ENCODE measurements around the gene ARG2. TPM values are rescaled to one million over a fixed set of nuclear protein-coding genes. Genes with fewer than 3 reads are reported as not detected.

Gene ARG2
- total RNA-seq, 1 experiment from 2014 or later = 7.0 TPM

DNA sequence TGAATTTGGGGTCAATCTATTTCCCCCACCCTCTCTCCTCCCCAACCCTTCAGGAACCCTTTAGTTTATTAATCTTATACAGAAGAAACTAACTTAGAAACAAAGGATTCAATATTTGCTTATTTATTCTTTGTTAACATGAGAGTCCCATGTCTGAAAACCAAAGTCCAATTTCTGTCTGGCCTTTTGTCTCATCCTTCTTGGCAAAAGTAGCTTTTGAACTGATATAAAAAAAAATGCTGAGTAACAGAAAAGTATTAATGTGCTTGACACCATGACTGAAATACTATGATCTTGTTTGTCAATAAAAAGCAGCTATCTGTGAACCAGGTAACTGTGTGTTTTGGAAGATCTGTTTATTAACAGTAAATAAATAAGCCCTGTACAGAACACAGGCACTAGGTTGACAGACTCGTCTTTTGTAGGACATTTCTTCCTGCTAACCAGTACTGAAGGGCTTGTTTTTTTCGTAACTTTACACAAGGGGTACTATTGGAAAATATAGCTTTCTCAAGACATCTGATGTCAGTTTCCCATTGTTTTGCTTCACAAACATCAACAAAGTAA, 30.4 kb upstream of the ARG2 start:
- RAD21 ChIA-PET (ENCODE audit: low non-redundant PET in 1 of 2, low total read pairs in 2 of 2, uncharacterized antibody in 2 of 2, unreplicated experiment in 2 of 2) = interaction anchor here in 1 of 2 experiments (0.7 kb wide), 1 partner anchor 76 kb away, joined by 3 read pairs; no protein-coding TSS in a partner anchor
- H3K36me3 ChIP-seq (ENCODE audit: control insufficient read depth in 1 of 2, insufficient read depth in 2 of 2, low read length in 2 of 2) = peaks cover 17 to 21% of the 10 kb centered on the region in 2 experiments
- H3K9me3 ChIP-seq (ENCODE audit: control insufficient read depth in 1 of 2, insufficient read depth in 1 of 2, low read depth in 1 of 2, low read length in 2 of 2) = no peaks in the 10 kb centered on the region
- H4K20me1 ChIP-seq (ENCODE audit: insufficient read depth) = no peaks in the 10 kb centered on the region
- no peak for DNase-seq (ENCODE audit: low read depth, low spot score)
- no peak overlapping the region for H3K4me2 ChIP-seq (ENCODE audit: low read length)
- H3K4me3 ChIP-seq (replicated peaks in 1 of 2; ENCODE audit: low read depth in 1 of 2, low read length in 2 of 2) = no peak overlapping the region
- TF ChIP-seq, protein P1, sequence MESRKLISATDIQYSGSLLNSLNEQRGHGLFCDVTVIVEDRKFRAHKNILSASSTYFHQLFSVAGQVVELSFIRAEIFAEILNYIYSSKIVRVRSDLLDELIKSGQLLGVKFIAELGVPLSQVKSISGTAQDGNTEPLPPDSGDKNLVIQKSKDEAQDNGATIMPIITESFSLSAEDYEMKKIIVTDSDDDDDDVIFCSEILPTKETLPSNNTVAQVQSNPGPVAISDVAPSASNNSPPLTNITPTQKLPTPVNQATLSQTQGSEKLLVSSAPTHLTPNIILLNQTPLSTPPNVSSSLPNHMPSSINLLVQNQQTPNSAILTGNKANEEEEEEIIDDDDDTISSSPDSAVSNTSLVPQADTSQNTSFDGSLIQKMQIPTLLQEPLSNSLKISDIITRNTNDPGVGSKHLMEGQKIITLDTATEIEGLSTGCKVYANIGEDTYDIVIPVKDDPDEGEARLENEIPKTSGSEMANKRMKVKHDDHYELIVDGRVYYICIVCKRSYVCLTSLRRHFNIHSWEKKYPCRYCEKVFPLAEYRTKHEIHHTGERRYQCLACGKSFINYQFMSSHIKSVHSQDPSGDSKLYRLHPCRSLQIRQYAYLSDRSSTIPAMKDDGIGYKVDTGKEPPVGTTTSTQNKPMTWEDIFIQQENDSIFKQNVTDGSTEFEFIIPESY (IDR thresholded peaks at IDR 0.05; ENCODE audit: extremely low read depth, insufficient replicate concordance, low read length) = no peak
- TF ChIP-seq, protein P2, sequence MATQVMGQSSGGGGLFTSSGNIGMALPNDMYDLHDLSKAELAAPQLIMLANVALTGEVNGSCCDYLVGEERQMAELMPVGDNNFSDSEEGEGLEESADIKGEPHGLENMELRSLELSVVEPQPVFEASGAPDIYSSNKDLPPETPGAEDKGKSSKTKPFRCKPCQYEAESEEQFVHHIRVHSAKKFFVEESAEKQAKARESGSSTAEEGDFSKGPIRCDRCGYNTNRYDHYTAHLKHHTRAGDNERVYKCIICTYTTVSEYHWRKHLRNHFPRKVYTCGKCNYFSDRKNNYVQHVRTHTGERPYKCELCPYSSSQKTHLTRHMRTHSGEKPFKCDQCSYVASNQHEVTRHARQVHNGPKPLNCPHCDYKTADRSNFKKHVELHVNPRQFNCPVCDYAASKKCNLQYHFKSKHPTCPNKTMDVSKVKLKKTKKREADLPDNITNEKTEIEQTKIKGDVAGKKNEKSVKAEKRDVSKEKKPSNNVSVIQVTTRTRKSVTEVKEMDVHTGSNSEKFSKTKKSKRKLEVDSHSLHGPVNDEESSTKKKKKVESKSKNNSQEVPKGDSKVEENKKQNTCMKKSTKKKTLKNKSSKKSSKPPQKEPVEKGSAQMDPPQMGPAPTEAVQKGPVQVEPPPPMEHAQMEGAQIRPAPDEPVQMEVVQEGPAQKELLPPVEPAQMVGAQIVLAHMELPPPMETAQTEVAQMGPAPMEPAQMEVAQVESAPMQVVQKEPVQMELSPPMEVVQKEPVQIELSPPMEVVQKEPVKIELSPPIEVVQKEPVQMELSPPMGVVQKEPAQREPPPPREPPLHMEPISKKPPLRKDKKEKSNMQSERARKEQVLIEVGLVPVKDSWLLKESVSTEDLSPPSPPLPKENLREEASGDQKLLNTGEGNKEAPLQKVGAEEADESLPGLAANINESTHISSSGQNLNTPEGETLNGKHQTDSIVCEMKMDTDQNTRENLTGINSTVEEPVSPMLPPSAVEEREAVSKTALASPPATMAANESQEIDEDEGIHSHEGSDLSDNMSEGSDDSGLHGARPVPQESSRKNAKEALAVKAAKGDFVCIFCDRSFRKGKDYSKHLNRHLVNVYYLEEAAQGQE (IDR thresholded peaks at IDR 0.05; ENCODE audit: low read depth) = no peak
- TF ChIP-seq EGR1 (IDR thresholded peaks at IDR 0.05; ENCODE audit: low read depth) (no peak), SIN3A (IDR thresholded peaks at IDR 0.05; ENCODE audit: low read depth) (no peak), ZFX (IDR thresholded peaks at IDR 0.05) (no peak), EZH2 (IDR thresholded peaks at IDR 0.05) (no peak), SP1 (IDR thresholded peaks at IDR 0.05; ENCODE audit: low read depth) (no peak), CEBPB (IDR thresholded peaks at IDR 0.05; ENCODE audit: low read depth) (no peak), YY1 (IDR thresholded peaks at IDR 0.05; ENCODE audit: extremely low read depth, insufficient replicate concordance, low read depth, low read length) (no peak), ELF1 (IDR thresholded peaks at IDR 0.05; ENCODE audit: borderline replicate concordance, low read depth) (no peak), CBX3 (IDR thresholded peaks at IDR 0.05; ENCODE audit: low read depth) (no peak), SRF (IDR thresholded peaks at IDR 0.05; ENCODE audit: low read depth) (no peak), RAD21 (IDR thresholded peaks at IDR 0.05; ENCODE audit: low read depth) (no peak)
- TF ChIP-seq, protein P3, sequence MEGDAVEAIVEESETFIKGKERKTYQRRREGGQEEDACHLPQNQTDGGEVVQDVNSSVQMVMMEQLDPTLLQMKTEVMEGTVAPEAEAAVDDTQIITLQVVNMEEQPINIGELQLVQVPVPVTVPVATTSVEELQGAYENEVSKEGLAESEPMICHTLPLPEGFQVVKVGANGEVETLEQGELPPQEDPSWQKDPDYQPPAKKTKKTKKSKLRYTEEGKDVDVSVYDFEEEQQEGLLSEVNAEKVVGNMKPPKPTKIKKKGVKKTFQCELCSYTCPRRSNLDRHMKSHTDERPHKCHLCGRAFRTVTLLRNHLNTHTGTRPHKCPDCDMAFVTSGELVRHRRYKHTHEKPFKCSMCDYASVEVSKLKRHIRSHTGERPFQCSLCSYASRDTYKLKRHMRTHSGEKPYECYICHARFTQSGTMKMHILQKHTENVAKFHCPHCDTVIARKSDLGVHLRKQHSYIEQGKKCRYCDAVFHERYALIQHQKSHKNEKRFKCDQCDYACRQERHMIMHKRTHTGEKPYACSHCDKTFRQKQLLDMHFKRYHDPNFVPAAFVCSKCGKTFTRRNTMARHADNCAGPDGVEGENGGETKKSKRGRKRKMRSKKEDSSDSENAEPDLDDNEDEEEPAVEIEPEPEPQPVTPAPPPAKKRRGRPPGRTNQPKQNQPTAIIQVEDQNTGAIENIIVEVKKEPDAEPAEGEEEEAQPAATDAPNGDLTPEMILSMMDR (IDR thresholded peaks at IDR 0.05 in 2 of 3, conservative IDR thresholded peaks at IDR 0.05 in 1 of 3; ENCODE audit: borderline replicate concordance in 1 of 3, insufficient read depth in 1 of 3, low read depth in 2 of 3, low read length in 2 of 3) = no peak
- TF ChIP-seq, protein P4, sequence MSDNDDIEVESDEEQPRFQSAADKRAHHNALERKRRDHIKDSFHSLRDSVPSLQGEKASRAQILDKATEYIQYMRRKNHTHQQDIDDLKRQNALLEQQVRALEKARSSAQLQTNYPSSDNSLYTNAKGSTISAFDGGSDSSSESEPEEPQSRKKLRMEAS (IDR thresholded peaks at IDR 0.05) = no peak
- TF ChIP-seq, protein P5, sequence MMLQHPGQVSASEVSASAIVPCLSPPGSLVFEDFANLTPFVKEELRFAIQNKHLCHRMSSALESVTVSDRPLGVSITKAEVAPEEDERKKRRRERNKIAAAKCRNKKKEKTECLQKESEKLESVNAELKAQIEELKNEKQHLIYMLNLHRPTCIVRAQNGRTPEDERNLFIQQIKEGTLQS (IDR thresholded peaks at IDR 0.05) = no peak
- no peak overlapping the region for H3K27ac ChIP-seq (ENCODE audit: low read depth, low read length)
- no TSS peak for BruUV-seq (replicated peaks)
- H3K9me2 ChIP-seq (ENCODE audit: insufficient read depth) = no peaks in the 10 kb centered on the region
- H2AFZ ChIP-seq (ENCODE audit: low read depth, low read length, poor library complexity, severe bottlenecking) = no peak overlapping the region
- H3K4me1 ChIP-seq (ENCODE audit: control insufficient read depth in 1 of 2, insufficient read depth in 2 of 2, low read length in 2 of 2) = no peaks in the 10 kb centered on the region
- H3K79me2 ChIP-seq (ENCODE audit: insufficient read depth, low read length) = no peaks in the 10 kb centered on the region
- intact Hi-C loops (cut with micrococcal nuclease) = loop anchor here (10.0 kb wide), 1 partner anchor 346 kb away; no protein-coding TSS in a partner anchor
- CTCF ChIA-PET = interaction anchor here (1.0 to 1.4 kb wide), 2 partner anchors 11 to 62 kb away, joined by 3 read pairs; partner anchors contain the start of gene PIGH
- no peak for ATAC-seq
- POLR2A ChIA-PET = no interaction called here
- H3K9ac ChIP-seq (ENCODE audit: low read length) = no peak overlapping the region
- H3K27me3 ChIP-seq (ENCODE audit: insufficient read depth, low read length) = no peaks in the 10 kb centered on the region
